HG03045 (cell line): ENCODE data around the gene TRPV5.

Experiments used
- ATAC-seq: cut with Tn5 transposase; IDR thresholded peaks from one replicate; pipeline ENCODE4 v1.9.1; 2021; ENCODE audit warnings: mild to moderate bottlenecking, moderate library complexity; ENCODE audit not compliant: unreplicated experiment

Gene TRPV5

GRCh38 chr7:142910481-142910880 lies 23.1 kb downstream of the TRPV5 start:
- ATAC-seq, result no peak

DNA sequence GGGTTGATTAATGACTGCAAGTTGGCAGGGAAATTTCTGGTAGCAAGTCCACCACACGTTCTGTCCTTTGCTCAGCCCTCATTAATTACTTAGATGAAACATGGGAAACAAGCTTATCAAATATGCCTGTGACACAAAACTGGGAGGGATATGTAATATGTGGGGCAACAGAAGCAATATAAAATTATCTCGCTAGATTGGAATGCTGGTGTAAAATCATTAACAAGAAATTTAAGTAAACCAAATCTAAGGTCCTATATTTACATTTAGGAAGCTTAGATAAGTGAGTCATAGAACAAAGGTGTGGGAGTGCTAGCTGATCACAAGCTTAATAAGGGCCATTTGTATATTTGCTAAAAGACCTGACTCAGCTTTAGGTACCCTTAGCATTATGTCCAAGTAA lies 23.5 kb downstream of the TRPV5 start:
- no peak for ATAC-seq

DNA sequence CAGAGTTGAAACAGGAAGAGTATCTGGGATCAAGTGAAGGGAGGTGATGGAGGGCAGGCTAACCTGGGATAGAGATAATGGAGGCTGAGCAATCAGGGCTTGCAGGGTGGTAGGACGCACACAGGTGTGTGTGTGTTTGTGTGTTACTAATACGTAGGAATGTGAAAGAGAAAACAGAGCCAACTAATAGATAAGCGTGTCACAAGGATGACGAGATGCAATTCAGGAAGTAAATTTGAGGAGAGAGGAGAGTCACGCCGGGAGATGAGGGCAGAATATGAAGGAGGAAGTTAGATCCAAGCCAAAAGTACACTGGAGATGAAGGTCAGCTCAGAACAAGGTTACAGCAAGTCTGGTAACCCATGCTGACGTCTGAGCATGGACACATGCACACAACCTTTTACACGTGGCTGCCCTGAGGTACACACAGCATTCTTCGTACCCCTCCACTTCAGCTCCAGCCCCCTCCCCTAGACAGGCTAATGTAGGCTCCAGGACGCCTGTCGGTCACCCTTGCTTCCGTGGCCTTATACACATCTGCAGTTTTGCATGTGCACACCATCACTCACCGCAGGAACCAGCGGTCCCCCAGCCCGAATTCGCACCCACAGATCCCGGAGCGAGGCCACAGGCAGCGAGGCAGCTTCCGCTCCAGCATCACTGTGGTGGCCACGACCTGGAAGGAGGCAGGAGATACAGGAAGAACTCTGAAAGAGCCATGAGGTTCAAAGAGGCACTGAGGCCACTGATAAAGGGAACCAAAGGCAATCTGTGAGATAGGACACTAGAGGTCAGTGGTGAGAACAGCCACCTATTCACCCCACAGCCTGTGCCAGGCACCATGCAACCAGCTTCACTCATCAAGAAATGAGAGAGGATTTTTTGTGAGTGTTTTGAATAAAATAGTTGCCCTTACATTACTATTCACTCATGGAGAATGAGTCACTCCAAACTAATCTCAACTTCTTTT lies 24.3 kb downstream of the TRPV5 start:
- ATAC-seq, result no peak

- no peak for ATAC-seq
These were observed 25.3 kb downstream of the TRPV5 start for GRCh38 chr7:142908290-142908689.

DNA sequence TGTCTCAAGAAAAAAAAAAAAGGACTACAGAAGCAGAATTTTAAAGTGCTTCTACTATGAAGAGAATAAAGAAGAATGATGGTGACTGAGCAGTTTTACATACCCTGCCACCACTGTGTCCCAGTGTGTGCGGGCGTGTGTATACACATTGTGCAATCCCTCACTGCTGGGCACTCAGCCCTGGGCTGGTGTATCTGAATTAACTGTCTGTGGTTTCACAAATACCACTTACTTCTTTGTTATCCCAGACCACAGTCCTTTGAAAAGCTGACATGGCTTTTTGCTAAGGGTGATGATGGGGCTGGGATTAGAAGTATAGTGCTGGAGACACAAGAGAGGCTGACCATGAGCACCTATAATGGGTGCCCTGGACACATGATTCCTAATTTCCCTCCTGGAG lies 26.9 kb downstream of the TRPV5 start:
- ATAC-seq, result no peak

GRCh38 chr7:142905759-142906158 lies 27.8 kb downstream of the TRPV5 start:
- no peak for ATAC-seq

GRCh38 chr7:142904128-142904527 lies 29.4 kb downstream of the TRPV5 start:
- no peak for ATAC-seq

DNA sequence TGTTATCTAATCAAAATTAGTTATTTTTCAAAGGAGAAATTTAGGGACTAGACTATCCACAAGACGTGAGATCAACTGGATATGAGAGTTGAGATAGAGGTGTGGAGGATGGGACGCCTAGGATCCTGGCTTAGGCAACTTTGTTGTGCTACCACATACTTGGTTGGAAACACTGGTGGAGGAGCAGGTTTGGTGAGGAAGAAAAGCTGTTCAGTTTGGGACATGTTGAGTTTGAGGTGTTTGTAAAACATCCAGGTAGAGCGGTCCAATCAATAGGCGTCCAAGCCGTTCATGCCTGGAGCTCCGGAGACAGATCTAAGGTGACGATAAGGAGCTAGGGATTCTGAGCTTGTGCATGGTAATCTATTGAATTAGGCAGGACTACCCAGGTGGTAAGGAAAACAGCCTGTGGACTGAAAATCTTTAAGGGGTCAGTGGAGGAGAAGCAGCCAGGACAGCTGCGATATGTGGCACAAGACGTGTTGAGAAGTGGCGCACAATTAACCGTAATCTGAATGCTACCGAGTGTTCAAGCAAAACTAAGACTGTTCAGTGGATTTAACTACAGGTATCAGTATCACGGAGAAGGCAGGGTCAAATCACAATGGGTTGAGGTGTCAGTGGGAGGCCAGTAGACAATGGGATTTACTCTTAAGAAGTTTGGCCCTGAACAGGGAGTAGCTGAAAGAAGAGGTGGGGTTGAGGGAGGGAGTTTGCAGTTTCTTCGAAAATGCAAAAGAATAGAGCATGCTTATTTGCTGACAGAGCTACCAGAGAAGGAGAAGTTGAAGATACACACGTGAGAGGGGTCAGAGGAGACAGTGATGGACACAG lies 31.9 kb downstream of the TRPV5 start:
- no peak for ATAC-seq

DNA sequence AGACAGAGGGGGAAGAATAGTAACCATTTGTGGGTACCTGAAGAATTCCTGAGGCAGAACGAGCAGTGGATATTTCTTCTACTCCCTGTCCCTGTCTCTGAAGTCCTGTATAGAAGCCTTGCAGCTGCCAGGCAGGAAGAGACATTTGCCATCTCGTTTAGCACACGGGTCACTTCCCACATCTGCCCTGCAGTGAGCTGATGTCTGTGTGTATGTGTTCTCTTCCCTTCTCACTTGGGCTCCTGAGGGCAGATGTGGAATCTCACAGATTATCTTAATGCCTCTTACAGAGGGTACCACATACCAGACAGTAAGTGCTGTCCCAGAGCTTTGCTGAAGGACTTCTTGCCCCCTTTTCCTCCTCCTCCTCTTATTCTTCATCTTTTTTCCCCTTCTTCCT lies 33.9 kb downstream of the TRPV5 start:
- ATAC-seq, result no peak

- no peak for ATAC-seq
These were observed 35.0 kb downstream of the TRPV5 start for GRCh38 chr7:142898377-142899170.

- ATAC-seq, result no peak
These were observed 35.9 kb downstream of the TRPV5 start for GRCh38 chr7:142897691-142898090.

DNA sequence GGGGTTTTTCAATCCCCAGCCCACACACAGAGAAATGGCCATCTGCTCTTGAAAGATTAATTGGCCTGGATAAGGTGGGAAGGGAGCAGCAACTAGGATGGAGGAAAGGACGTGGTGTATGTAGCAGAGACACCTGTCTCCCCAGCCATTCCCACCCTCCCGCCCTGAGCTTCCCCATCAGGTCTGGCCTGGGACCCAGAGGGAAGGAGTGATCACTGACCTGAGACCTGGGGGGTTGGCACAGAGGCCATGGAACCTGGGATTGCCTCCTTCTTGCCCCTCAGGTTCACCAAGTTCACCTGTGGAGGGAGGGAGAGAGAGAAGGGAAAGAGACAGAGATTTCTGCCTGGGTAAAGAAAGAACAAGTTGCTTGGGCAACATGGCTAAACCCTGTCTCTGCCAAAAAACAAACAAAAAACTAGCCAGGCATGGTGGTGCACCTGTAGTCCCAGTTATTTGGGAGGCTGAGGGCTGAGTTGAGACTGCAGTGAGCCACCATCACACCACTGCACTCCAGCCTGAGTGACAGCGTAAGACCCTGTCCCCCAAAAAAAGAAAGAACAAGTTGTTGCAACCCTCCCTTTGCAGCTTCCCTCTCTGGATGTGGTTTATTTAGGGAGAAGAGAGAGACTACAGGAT lies 36.7 kb downstream of the TRPV5 start:
- ATAC-seq, result no peak

- no peak for ATAC-seq
These were observed 37.4 kb downstream of the TRPV5 start for GRCh38 chr7:142896151-142896550.

DNA sequence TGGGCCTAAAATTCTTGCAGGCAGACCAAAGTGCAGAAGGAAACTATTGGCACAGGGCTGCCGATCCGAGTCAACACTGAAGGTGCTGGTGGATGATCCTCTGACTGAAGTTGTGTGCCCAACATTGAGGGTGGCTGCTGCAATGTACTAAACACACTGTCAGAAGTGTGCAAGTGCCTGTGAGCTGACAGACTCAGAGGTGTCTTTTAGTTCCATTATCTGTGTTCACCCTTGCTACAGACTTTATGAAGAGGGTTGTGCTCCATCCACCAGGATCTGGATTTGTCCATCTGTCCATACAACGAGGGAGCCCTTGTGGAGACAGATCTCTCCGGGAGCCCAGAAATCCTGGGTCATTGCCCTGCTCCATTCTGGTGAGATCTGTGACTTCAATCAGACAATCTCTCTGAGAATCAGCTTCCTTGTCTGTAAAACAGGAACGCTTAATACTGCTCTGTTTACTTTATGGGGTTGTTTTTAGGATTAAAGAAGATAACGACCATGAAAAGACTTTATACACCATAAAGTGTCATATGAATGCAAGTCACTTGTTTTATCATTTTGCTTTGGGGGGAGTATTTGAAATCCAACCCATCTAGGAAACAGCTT lies 38.5 kb downstream of the TRPV5 start:
- ATAC-seq, result no peak

- no peak for ATAC-seq
These were observed 39.2 kb downstream of the TRPV5 start for GRCh38 chr7:142894112-142894984.

DNA sequence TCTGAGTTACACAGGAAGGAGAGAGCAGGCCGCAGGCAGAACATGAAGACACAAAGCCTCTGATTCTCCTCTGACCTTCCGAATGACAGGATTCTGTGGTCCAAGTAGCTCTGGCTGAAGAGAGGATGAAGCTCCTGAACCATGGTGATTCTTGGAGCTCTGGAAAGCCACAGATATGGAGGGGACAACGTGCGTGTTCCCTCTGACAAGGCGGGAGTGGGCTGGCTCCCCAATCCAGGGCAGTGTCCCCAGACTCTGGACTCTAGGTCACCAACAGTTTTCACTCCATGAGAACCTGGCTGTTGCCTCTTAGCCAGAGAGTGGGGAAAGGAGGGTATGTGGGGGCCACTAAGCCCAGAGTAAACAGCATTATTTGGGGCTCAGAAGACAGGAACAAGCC lies 40.6 kb downstream of the TRPV5 start:
- ATAC-seq, result no peak

- ATAC-seq, result no peak
These were observed 42.0 kb downstream of the TRPV5 start for GRCh38 chr7:142891490-142892082.

- ATAC-seq, result no peak
These were observed 42.6 kb downstream of the TRPV5 start for GRCh38 chr7:142890874-142891485.
